Lower lobe of right lung (tissue), 2 donors: ENCODE data around the gene ABCA4. TPM values are rescaled to one million over a fixed set of nuclear protein-coding genes. Genes with fewer than 3 reads are reported as not detected.
"Not testable (repeated sequence)": the region's sequence is repeated elsewhere in the genome, so short reads cannot be mapped to it uniquely, and the experiment has no call there.

Experiments used
- ATAC-seq, 2 donors: fragments of 200-7000 bp; cut with Tn5 transposase; one replicate each; pipeline ENCODE4 v1.9.1; 2020 to 2022; ENCODE audit warnings: mild to moderate bottlenecking in 2 of 2, moderate library complexity in 2 of 2
- DNase-seq: peaks from one replicate; pipeline ENCODE4 v3.0.0-alpha.2; 2020
- H3K27ac ChIP-seq: fragments of 200-600 bp; one replicate; pipeline ENCODE4 v1.8.0; 2022
- H3K27me3 ChIP-seq: fragments of 200-600 bp; one replicate; pipeline ENCODE4 v1.8.0; 2022; ENCODE audit warnings: low read depth
- H3K36me3 ChIP-seq: fragments of 200-600 bp; one replicate; pipeline ENCODE4 v1.8.0; 2022; ENCODE audit warnings: mild to moderate bottlenecking
- H3K4me1 ChIP-seq: fragments of 200-600 bp; one replicate; pipeline ENCODE4 v1.8.0; 2022
- H3K4me3 ChIP-seq: fragments of 200-600 bp; one replicate; pipeline ENCODE4 v1.8.0; 2022; ENCODE audit warnings: mild to moderate bottlenecking
- H3K9me3 ChIP-seq: fragments of 200-600 bp; one replicate; pipeline ENCODE4 v1.8.0; 2022
- intact Hi-C: fragments of 100-400 bp; cut with DNase I; formaldehyde crosslinking; loops from one replicate; pipeline ENCODE4 v1.11.0; 2022
- total RNA-seq: library from RNA; stranded (reverse); fragmentation: NEBNext Ultra II Directional; extraction: Animal tissue kit (Norgen Biotek cat#: 25700); gene quantifications from one replicate; pipeline ENCODE4 v1.2.1, GENCODE V29; 2021
- TF ChIP-seq, protein P1 (sequence below): fragments of 200-600 bp; IDR thresholded peaks from one replicate; pipeline ENCODE4 v1.8.0; 2022; ENCODE audit warnings: antibody characterized with exemption, mild to moderate bottlenecking
- donor health status: DM: no; HTN: yes; CAD: no; lungs with severe emphysema.

The ABCA4 gene
- total RNA-seq, 1 donor from 2014 or later: 1.9 TPM

DNA sequence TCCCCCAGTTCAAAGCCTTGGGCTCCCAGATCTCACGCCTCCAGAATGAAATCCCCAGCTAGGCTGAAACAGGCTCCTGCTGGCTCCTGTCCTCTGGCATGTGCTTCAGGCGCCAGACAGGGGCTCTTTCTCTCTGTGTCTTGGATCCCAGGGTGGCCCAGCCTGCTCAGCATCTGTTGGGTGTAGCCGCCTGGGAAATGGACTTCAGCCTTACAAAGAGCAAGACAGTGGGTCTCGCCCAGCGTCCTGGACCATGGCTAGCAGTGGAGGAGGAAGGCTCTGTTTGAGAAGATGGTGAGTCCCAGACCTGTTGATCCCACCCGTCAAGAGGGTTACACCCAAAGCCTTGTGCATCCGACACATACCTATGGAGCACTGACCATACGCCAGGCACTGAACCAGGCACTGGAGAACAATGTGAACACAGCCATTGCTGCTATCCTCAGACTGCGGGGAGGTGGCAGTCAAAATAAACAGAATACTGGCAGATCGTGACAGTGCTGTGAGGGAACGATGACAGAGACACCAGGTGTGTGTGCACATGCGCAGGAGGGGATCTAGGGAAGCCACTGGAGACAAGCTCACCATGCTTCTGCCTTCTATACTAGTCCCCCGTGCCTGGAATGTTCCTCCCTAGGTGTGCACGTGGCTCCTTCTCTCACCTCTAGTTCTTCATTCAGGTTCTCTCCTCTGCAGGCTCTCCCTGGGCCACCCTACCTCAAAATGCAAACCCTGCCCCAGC is 118.7 kb downstream of the ABCA4 start:
- H3K4me3 ChIP-seq: no peak overlapping the region
- no peak overlapping the region for H3K27ac ChIP-seq
- no peaks in the 10 kb centered on the region for H3K27me3 ChIP-seq
- no peaks in the 10 kb centered on the region for H3K36me3 ChIP-seq
- H3K4me1 ChIP-seq: no peaks in the 10 kb centered on the region
- intact Hi-C loops: no loop called here
- TF ChIP-seq, protein P1, sequence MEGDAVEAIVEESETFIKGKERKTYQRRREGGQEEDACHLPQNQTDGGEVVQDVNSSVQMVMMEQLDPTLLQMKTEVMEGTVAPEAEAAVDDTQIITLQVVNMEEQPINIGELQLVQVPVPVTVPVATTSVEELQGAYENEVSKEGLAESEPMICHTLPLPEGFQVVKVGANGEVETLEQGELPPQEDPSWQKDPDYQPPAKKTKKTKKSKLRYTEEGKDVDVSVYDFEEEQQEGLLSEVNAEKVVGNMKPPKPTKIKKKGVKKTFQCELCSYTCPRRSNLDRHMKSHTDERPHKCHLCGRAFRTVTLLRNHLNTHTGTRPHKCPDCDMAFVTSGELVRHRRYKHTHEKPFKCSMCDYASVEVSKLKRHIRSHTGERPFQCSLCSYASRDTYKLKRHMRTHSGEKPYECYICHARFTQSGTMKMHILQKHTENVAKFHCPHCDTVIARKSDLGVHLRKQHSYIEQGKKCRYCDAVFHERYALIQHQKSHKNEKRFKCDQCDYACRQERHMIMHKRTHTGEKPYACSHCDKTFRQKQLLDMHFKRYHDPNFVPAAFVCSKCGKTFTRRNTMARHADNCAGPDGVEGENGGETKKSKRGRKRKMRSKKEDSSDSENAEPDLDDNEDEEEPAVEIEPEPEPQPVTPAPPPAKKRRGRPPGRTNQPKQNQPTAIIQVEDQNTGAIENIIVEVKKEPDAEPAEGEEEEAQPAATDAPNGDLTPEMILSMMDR: no peak
- ATAC-seq (no peak), DNase-seq (no peak)
- H3K9me3 ChIP-seq: no peaks in the 10 kb centered on the region

DNA sequence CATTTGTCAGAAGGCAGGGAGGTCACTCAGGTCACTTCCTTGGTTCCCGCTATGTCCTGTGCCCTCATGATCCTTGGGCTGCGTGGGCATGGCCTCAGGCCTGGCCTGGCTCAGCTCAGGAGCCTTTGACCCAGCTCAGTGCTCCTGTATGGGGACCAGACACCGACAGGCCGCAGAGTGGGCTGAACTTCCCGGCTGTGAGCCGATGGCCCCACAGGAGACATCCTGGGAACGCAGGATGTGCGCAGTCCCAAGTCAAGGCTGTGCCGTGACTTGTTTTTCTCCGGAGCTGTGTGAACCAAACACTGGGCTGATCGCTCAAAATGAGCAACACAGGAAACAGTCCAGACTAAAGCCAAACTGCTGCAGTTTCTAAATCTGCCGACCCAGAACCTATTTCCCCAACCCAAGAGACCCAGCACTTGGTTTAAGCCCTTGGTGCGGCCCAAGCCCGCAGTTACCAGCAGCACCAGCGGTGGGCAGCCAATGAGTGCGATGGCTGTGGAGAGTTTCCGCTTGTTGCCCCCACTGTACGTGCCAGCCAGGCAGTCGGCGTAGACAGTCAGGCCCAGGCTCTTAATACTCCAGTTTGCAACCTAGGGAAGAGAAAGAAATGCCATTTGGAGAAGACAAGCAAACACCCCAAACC is 119.4 kb downstream of the ABCA4 start:
- Histone ChIP-seq H3K27me3 (no peaks in the 10 kb centered on the region), H3K27ac (no peak overlapping the region), H3K4me1 (no peaks in the 10 kb centered on the region), H3K36me3 (no peaks in the 10 kb centered on the region), H3K4me3 (no peak overlapping the region), H3K9me3 (no peaks in the 10 kb centered on the region)
- TF ChIP-seq, protein P1: no peak
- ATAC-seq (no peak), DNase-seq (no peak)
- intact Hi-C loops: no loop called here

DNA sequence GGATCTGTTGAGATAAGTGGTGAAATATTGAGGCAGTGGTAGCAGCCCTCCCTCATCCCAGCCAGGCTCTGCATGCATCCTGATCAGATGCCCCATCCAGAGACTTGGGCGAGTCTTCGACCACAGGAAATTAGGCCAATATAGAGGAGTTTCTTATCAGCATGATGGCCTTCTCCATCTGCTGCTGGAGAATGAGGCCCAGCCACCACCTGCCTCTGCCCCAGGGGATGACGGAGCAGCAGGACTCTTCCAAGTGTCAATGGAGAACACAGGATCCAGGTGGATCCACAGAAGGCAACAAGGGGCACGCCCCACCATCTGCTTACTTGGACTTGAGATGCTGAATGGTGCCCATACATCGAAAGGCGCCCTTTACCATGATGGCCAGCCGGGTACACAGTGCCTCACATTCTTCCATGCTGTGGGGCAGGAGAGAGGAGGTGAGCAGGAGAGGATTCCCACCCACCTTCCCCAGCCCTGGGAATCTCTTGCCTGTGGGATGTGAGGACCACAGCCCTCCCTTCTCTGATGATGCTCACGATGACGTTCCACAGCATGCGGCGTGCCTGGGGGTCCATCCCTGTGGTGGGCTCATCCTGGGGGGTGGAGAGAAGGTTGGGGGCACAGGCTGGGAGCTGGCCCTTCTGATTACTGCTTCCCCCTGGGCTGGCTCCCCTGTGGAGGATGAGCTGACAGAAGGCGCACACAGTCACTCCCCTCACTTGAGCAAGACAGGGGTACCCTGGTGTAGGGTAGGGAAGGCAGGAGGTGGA is 120.3 kb downstream of the ABCA4 start:
- Histone ChIP-seq H3K4me1 (no peaks in the 10 kb centered on the region), H3K27me3 (no peaks in the 10 kb centered on the region), H3K27ac (no peak overlapping the region), H3K4me3 (no peak overlapping the region), H3K36me3 (no peaks in the 10 kb centered on the region), H3K9me3 (no peaks in the 10 kb centered on the region)
- DNase-seq (no peak), ATAC-seq (no peak)
- intact Hi-C loops: no loop called here
- TF ChIP-seq, protein P1: no peak

DNA sequence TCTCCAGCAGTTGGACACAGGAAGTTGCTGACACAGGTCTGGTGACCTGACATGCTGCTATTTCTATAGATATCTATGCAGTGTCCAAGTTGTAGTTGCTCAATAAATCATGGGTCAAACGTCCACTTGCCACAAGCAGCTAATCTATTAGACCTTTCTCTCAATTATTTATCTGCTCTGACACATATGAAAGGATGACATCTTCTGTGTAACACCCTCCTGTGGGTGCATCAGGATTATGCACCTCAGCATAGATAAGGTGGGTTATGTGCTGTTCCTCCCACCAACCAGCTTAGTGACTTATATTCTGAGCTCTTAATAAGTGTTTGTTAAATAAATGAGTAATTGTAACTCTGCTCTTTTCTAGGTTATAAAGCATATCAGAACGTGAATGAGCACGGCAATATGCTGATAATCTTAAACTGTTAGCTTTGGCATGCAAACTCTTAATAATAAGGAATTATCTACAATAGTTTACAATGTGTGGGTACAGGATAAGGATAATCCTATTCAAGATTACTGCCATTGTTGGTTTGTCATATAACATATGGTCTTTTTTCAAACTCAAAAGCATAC is 121.0 kb downstream of the ABCA4 start:
- H3K27me3 ChIP-seq: no peaks in the 10 kb centered on the region
- H3K4me1 ChIP-seq: no peaks in the 10 kb centered on the region
- no peaks in the 10 kb centered on the region for H3K9me3 ChIP-seq
- TF ChIP-seq, protein P1: no peak
- intact Hi-C loops: no loop called here
- H3K27ac ChIP-seq: no peak overlapping the region
- DNase-seq: no peak
- no peak overlapping the region for H3K4me3 ChIP-seq
- no peaks in the 10 kb centered on the region for H3K36me3 ChIP-seq
- ATAC-seq: no peak

DNA sequence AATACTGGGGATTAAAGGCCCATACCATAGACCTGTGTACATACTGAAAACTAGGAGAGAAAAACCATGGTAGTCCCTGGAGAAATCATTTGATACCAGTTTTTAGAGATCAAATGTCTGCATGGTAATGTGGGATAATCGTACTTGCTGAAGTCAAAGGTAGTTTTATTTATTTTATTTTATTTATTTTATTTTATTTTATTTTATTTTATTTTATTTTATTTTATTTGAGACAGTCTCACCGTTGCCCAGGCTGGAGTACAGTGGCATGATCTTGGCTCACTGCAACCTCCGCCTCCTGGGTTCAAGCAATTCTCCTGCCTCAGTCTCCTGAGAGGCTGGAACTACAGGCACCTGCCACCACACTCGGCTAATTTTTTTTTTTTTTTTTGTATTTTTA is 122.4 kb downstream of the ABCA4 start:
- H3K27me3 ChIP-seq, H3K4me3 ChIP-seq, intact Hi-C loops, H3K27ac ChIP-seq, H3K36me3 ChIP-seq, H3K9me3 ChIP-seq, DNase-seq, ATAC-seq, H3K4me1 ChIP-seq: not testable (repeated sequence)
